Upper lobe of right lung (tissue), 1 donor: ENCODE measurements around the gene TBC1D1. TPM values are rescaled to one million over a fixed set of nuclear protein-coding genes. Genes with fewer than 3 reads are reported as not detected.

ENCODE experiments used
- ATAC-seq: fragments of 200-7000 bp; cut with Tn5 transposase; one replicate; pipeline ENCODE4 v1.9.1; 2020; ENCODE audit warnings: mild to moderate bottlenecking, moderate library complexity
- DNase-seq: peaks from one replicate; pipeline ENCODE4 v3.0.0-alpha.2; 2020
- H3K27ac ChIP-seq: fragments of 200-600 bp; one replicate; pipeline ENCODE4 v1.8.0; 2022
- H3K27me3 ChIP-seq: fragments of 200-600 bp; one replicate; pipeline ENCODE4 v1.8.0; 2022; ENCODE audit warnings: mild to moderate bottlenecking
- H3K36me3 ChIP-seq: fragments of 200-600 bp; one replicate; pipeline ENCODE4 v1.8.0; 2022
- H3K4me1 ChIP-seq: fragments of 200-600 bp; one replicate; pipeline ENCODE4 v1.8.0; 2022
- H3K4me3 ChIP-seq: fragments of 200-600 bp; one replicate; pipeline ENCODE4 v1.8.0; 2022; ENCODE audit warnings: mild to moderate bottlenecking
- H3K9me3 ChIP-seq: fragments of 200-600 bp; one replicate; pipeline ENCODE4 v1.8.0; 2022
- intact Hi-C: fragments of 100-400 bp; cut with DNase I; formaldehyde crosslinking; loops from one replicate; pipeline ENCODE4 v1.11.0; 2022
- total RNA-seq: library from RNA; stranded (reverse); fragmentation: NEBNext Ultra II Directional; extraction: Animal tissue kit (Norgen Biotek cat#: 25700); gene quantifications from one replicate; pipeline ENCODE4 v1.2.1, GENCODE V29; 2021
- TF ChIP-seq, protein P1 (sequence below): fragments of 200-600 bp; IDR thresholded peaks from one replicate; pipeline ENCODE4 v1.8.0; 2022; ENCODE audit warnings: antibody characterized with exemption
- donor health status: DM: no; HTN: yes; CAD: no; lungs with severe emphysema.

The TBC1D1 gene
- total RNA-seq, 1 donor from 2014 or later = 61.9 TPM

DNA sequence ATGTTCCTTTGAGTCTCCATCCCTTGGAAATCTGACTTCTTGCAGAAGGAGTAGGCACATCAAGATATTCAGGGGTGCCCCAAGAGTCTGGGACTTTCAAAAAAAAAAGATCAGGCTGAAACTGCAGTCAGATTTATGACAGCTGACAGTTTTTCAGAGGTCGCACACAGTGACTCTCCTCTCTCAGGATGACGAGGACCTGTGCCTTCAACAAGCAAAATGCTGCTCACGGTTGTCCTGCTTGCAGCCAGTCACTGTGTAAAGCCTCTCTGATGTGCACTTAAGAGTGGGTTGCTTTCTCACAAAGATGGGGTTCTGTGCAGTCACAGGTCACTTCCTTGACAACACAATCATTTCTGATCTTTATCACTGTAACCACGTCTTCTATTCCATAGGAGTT, 247.5 kb downstream of the TBC1D1 start:
- DNase-seq = no peak
- H3K4me1 ChIP-seq = no peaks in the 10 kb centered on the region
- peaks cover 32% of the 10 kb centered on the region for H3K36me3 ChIP-seq
- H3K27ac ChIP-seq = no peak overlapping the region
- TF ChIP-seq, protein P1, sequence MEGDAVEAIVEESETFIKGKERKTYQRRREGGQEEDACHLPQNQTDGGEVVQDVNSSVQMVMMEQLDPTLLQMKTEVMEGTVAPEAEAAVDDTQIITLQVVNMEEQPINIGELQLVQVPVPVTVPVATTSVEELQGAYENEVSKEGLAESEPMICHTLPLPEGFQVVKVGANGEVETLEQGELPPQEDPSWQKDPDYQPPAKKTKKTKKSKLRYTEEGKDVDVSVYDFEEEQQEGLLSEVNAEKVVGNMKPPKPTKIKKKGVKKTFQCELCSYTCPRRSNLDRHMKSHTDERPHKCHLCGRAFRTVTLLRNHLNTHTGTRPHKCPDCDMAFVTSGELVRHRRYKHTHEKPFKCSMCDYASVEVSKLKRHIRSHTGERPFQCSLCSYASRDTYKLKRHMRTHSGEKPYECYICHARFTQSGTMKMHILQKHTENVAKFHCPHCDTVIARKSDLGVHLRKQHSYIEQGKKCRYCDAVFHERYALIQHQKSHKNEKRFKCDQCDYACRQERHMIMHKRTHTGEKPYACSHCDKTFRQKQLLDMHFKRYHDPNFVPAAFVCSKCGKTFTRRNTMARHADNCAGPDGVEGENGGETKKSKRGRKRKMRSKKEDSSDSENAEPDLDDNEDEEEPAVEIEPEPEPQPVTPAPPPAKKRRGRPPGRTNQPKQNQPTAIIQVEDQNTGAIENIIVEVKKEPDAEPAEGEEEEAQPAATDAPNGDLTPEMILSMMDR = no peak
- H3K4me3 ChIP-seq = no peak overlapping the region
- no peak for ATAC-seq
- H3K27me3 ChIP-seq = no peaks in the 10 kb centered on the region
- intact Hi-C loops = no loop called here
- no peaks in the 10 kb centered on the region for H3K9me3 ChIP-seq

DNA sequence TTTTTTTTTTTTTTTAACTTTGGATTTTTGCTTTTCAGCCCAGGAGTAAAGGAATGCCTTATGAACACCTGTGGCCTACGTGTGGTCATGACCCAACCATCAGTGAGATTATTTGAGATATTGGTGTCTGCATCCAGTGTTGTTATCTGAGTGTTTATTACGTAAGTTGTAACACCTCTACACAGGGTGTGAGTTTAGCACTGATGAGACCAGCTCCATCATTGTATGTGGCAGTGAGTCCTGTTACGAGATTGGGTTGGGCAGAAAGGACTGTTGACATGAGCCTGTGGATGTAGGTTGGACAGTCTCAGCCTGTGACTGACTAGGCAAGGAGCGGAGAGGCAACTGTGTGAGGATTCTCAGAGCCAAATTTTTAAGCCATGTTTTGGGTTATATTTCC, 248.3 kb downstream of the TBC1D1 start:
- TF ChIP-seq, protein P1 = no peak
- intact Hi-C loops = no loop called here
- Histone ChIP-seq H3K9me3 (no peaks in the 10 kb centered on the region), H3K27ac (no peak overlapping the region), H3K4me1 (no peaks in the 10 kb centered on the region), H3K4me3 (no peak overlapping the region), H3K36me3 (peaks cover 25% of the 10 kb centered on the region), H3K27me3 (no peaks in the 10 kb centered on the region)
- ATAC-seq (no peak), DNase-seq (no peak)

DNA sequence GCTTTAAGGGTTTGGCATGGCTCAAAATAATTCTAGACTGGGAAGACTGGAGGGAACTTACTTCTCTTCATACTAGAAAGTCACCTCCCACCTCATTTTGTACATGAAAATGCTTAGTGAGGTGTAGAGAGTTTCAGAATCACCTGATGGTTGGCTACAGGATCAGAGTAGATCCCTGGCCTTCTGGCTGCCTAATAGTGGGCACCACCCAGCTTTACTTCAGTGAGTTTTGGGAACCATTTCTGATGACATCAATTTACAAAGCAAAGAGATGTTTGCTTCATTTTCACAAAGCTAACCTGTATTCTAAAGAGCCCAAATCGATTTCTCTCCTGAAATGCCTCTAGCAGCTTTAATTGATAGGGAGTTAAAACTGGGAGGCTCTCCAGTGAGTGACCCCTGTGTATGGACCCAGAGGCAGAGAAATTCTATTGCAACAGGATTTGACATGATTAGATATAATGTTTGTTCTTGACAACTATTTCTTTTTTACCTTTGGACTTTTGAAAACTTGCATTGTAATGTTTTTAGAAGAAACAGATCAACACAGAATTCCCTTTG, 249.8 kb downstream of the TBC1D1 start:
- no peak overlapping the region for H3K27ac ChIP-seq
- peaks cover 19% of the 10 kb centered on the region for H3K36me3 ChIP-seq
- ATAC-seq (no peak), DNase-seq (no peak)
- H3K4me1 ChIP-seq = no peaks in the 10 kb centered on the region
- no peak overlapping the region for H3K4me3 ChIP-seq
- no peaks in the 10 kb centered on the region for H3K9me3 ChIP-seq
- intact Hi-C loops = no loop called here
- TF ChIP-seq, protein P1 = no peak
- no peaks in the 10 kb centered on the region for H3K27me3 ChIP-seq

DNA sequence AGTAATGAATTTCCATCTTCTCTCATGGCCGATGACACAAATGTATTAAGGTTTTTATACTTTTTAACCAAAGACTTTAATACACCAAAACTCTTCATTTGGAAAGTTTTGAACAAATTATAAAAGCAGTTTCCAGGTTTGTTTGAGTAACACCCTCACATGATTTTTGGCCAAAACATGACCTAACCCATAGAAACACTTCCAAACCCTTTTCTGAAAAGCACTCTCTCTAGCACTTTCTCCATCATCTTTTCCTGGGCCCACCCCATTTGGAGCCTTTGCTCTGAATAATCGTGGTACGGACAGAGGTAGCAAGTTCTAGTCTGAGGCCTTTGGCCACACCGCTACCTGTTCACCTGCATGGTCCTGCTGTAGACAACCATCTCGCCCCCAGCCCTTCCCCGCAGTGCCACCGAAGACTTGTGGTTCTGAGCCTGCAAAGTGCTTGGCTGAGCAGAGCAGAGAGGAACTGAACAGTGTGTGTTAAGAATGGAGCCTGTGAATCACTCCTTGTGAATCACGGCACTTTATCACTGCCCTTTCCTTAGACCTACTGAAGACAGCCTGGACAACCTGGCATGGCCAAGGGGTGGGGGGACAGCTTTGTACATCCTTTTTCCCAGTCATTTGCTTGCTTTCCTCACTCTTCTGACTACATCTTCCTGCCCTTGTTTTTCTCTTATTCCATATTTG, 251.1 kb downstream of the TBC1D1 start:
- Histone ChIP-seq H3K9me3 (no peaks in the 10 kb centered on the region), H3K27ac (no peak overlapping the region), H3K4me3 (no peak overlapping the region), H3K27me3 (no peaks in the 10 kb centered on the region), H3K4me1 (no peaks in the 10 kb centered on the region), H3K36me3 (peaks cover 19% of the 10 kb centered on the region)
- intact Hi-C loops = no loop called here
- DNase-seq = no peak
- ATAC-seq = no peak
- TF ChIP-seq, protein P1 = no peak

DNA sequence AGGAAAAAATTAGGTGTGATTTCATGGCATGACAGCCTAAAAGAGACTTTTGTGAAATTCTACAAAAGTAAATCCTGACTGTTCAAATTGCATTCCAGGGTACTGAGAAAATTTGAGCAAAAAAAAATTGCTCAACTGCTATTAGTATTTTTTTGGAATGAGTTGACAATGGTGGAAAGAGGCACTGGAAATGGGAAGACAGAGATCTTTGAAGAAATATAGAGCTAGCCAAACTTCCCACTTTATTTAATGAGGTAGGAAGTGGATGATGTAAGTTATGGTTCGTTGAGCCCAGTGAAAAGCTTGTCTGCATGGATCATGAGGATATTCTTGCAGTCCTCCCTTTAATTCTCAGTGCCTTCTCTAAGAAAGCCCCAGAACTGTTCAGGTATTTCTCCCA, 253.1 kb downstream of the TBC1D1 start:
- peaks cover 12% of the 10 kb centered on the region for H3K36me3 ChIP-seq
- TF ChIP-seq, protein P1 = no peak
- H3K27me3 ChIP-seq = no peaks in the 10 kb centered on the region
- no peaks in the 10 kb centered on the region for H3K4me1 ChIP-seq
- H3K9me3 ChIP-seq = no peaks in the 10 kb centered on the region
- DNase-seq (no peak), ATAC-seq (no peak)
- intact Hi-C loops = no loop called here
- H3K27ac ChIP-seq = no peak overlapping the region
- H3K4me3 ChIP-seq = no peak overlapping the region
